ENCODE data around the gene PDHA1. TPM values are rescaled to one million over a fixed set of nuclear protein-coding genes. Genes with fewer than 3 reads are reported as not detected.
A peak's percentile ranks its signal among the peaks of the same experiment; 100 is the strongest.

The PDHA1 gene
- total RNA-seq, 1 donor from 2014 or later = 147 TPM

GRCh38 chrX:19382555-19383145 lies 38.9 kb downstream of the PDHA1 start:
- Mint-ChIP-seq H3K36me3 (no peaks in the 10 kb centered on the region), H3K9me3 (peaks cover 7% of the 10 kb centered on the region), H3K4me3 (no peak overlapping the region), H3K27me3 (ENCODE audit: insufficient read depth, low read depth) (no peaks in the 10 kb centered on the region), H3K27ac (no peak overlapping the region), H3K4me1 (no peaks in the 10 kb centered on the region)
- Histone ChIP-seq H2AFZ (replicated peaks) (no peak overlapping the region), H4K20me1 (ENCODE audit: low read depth) (no peaks in the 10 kb centered on the region), H3F3A (ENCODE audit: low read depth) (no peaks in the 10 kb centered on the region), H3K27ac (no peak overlapping the region), H3K36me3 (no peaks in the 10 kb centered on the region), H3K79me2 (ENCODE audit: low read depth) (no peaks in the 10 kb centered on the region), H3K4me3 (no peak overlapping the region), H3K4me1 (no peaks in the 10 kb centered on the region), H3K9me3 (ENCODE audit: low read depth) (no peaks in the 10 kb centered on the region), H3K4me2 (no peak overlapping the region), H3K9ac (no peak overlapping the region), H3K27me3 (no peaks in the 10 kb centered on the region)
- peak; percentile 74 for DNase-seq (ENCODE audit: low spot score)
- TF ChIP-seq CTCF (IDR thresholded peaks at IDR 0.05) = peak; percentile 62
- TF ChIP-seq EZH2 (IDR thresholded peaks at IDR 0.05) = no peak

GRCh38 chrX:19386679-19387078 lies 43.0 kb downstream of the PDHA1 start:
- H4K20me1 ChIP-seq (ENCODE audit: low read depth) = no peaks in the 10 kb centered on the region
- no peak for DNase-seq (ENCODE audit: low spot score)
- Mint-ChIP-seq H3K27me3 (ENCODE audit: insufficient read depth, low read depth) (no peaks in the 10 kb centered on the region), H3K9me3 (no peaks in the 10 kb centered on the region), H3K4me1 (no peaks in the 10 kb centered on the region), H3K36me3 (no peaks in the 10 kb centered on the region), H3K27ac (no peak overlapping the region), H3K4me3 (no peak overlapping the region)
- no peaks in the 10 kb centered on the region for H3K9me3 ChIP-seq (ENCODE audit: low read depth)
- no peak overlapping the region for H3K9ac ChIP-seq
- no peaks in the 10 kb centered on the region for H3K4me1 ChIP-seq
- H3K27me3 ChIP-seq = no peaks in the 10 kb centered on the region
- H3K4me3 ChIP-seq = no peak overlapping the region
- no peak overlapping the region for H3K27ac ChIP-seq
- no peaks in the 10 kb centered on the region for H3K36me3 ChIP-seq
- no peak overlapping the region for H2AFZ ChIP-seq (replicated peaks)
- no peaks in the 10 kb centered on the region for H3F3A ChIP-seq (ENCODE audit: low read depth)
- no peaks in the 10 kb centered on the region for H3K79me2 ChIP-seq (ENCODE audit: low read depth)
- TF ChIP-seq EZH2phosphoT487 (IDR thresholded peaks at IDR 0.05) (no peak), CTCF (IDR thresholded peaks at IDR 0.05) (no peak), EZH2 (IDR thresholded peaks at IDR 0.05) (no peak)
- H3K4me2 ChIP-seq = no peak overlapping the region

GRCh38 chrX:19388064-19388679 lies 44.4 kb downstream of the PDHA1 start:
- H3K27ac Mint-ChIP-seq = no peak overlapping the region
- Histone ChIP-seq H3K79me2 (ENCODE audit: low read depth) (no peaks in the 10 kb centered on the region), H3K27me3 (no peaks in the 10 kb centered on the region), H3K27ac (no peak overlapping the region), H3K4me2 (no peak overlapping the region), H3K4me1 (no peaks in the 10 kb centered on the region), H3F3A (ENCODE audit: low read depth) (no peaks in the 10 kb centered on the region), H2AFZ (replicated peaks) (no peak overlapping the region), H3K9me3 (ENCODE audit: low read depth) (no peaks in the 10 kb centered on the region), H3K4me3 (no peak overlapping the region), H3K36me3 (no peaks in the 10 kb centered on the region), H3K9ac (no peak overlapping the region), H4K20me1 (ENCODE audit: low read depth) (no peaks in the 10 kb centered on the region)
- no peaks in the 10 kb centered on the region for H3K4me1 Mint-ChIP-seq
- H3K27me3 Mint-ChIP-seq (ENCODE audit: insufficient read depth, low read depth) = no peaks in the 10 kb centered on the region
- no peak for TF ChIP-seq EZH2 (IDR thresholded peaks at IDR 0.05)
- TF ChIP-seq EZH2phosphoT487 (IDR thresholded peaks at IDR 0.05) = no peak
- TF ChIP-seq CTCF (IDR thresholded peaks at IDR 0.05) = no peak
- no peak for DNase-seq (ENCODE audit: low spot score)
- H3K4me3 Mint-ChIP-seq = no peak overlapping the region
- H3K36me3 Mint-ChIP-seq = no peaks in the 10 kb centered on the region
- no peaks in the 10 kb centered on the region for H3K9me3 Mint-ChIP-seq

Measured in neural progenitor cell (in vitro differentiated cells).